Measurements from ENCODE around the gene CAVIN4. TPM values are rescaled to one million over a fixed set of nuclear protein-coding genes. Genes with fewer than 3 reads are reported as not detected.

CAVIN4 gene
- total RNA-seq, 6 experiments from 2014 or later = 0.12 to 0.19 (median 0.14) TPM; not detected in 2

GRCh38 chr9:100583014-100583802, 5.3 kb downstream of the CAVIN4 start:
- WGBS (ENCODE audit: insufficient coverage, low coverage, low lambda C conversion rate, missing lambda C conversion rate) = 86% methylated on average over 4 of the region's 5 CpGs
- intact Hi-C loops (cut with DNase I) = no loop called here

DNA sequence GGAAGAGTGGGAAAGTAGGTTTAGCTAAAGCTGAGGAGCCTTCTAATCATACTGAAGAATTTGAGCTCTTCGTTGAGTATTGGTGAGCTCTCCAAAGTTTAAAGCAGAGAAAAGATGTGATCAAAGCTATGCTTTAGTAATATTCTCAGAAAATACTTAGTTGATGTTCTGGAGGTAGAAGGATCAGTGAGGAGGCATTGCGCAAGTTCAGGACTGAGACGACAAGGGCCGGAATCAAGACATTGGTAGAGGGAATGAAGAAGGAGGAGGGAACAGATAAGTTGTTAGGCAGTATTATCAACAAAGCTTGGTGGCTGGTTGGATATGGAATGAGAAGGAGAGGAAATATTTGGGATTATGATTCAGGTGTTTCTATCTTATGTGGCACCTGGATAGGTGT, 7.1 kb downstream of the CAVIN4 start:
- ATAC-seq = no peak

More at GRCh38 chr9:100583014-100583802, 5.3 kb downstream of the CAVIN4 start:
- ATAC-seq (no peak), DNase-seq (no peak)
- H3K4me1 ChIP-seq = no peaks in the 10 kb centered on the region
- H3K9me3 ChIP-seq = no peaks in the 10 kb centered on the region
- no peak overlapping the region for H3K27ac ChIP-seq
- TF ChIP-seq POLR2A (IDR thresholded peaks at IDR 0.05) = no peak
- TF ChIP-seq, protein P1, sequence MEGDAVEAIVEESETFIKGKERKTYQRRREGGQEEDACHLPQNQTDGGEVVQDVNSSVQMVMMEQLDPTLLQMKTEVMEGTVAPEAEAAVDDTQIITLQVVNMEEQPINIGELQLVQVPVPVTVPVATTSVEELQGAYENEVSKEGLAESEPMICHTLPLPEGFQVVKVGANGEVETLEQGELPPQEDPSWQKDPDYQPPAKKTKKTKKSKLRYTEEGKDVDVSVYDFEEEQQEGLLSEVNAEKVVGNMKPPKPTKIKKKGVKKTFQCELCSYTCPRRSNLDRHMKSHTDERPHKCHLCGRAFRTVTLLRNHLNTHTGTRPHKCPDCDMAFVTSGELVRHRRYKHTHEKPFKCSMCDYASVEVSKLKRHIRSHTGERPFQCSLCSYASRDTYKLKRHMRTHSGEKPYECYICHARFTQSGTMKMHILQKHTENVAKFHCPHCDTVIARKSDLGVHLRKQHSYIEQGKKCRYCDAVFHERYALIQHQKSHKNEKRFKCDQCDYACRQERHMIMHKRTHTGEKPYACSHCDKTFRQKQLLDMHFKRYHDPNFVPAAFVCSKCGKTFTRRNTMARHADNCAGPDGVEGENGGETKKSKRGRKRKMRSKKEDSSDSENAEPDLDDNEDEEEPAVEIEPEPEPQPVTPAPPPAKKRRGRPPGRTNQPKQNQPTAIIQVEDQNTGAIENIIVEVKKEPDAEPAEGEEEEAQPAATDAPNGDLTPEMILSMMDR (IDR thresholded peaks at IDR 0.05) = no peak
- no peaks in the 10 kb centered on the region for H3K27me3 ChIP-seq
- no peaks in the 10 kb centered on the region for H3K36me3 ChIP-seq
- no peak overlapping the region for H3K4me3 ChIP-seq

DNA sequence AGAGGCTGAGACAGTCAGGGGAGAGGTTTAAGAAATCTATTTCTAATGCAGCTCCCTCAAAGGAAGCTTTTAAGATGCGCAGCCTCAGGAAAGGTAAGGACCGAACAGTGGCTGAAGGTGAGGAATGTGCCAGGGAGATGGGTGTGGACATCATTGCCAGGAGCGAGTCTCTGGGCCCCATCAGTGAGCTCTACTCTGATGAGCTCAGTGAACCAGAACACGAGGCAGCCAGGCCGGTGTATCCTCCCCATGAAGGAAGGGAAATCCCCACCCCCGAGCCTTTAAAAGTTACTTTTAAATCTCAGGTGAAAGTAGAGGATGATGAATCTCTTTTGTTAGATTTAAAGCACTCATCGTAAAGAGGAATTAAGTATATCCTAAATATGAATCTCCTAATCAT, 8.2 kb downstream of the CAVIN4 start:
- H3K27ac ChIP-seq = no peak overlapping the region
- H3K27me3 ChIP-seq = no peaks in the 10 kb centered on the region
- 90% methylated on average over 7 of the region's 7 CpGs for WGBS (ENCODE audit: insufficient coverage, low coverage, low lambda C conversion rate, missing lambda C conversion rate)
- no peaks in the 10 kb centered on the region for H3K4me1 ChIP-seq
- no peaks in the 10 kb centered on the region for H3K36me3 ChIP-seq
- no peak for ATAC-seq
- intact Hi-C loops (cut with DNase I) = no loop called here
- TF ChIP-seq, protein P1 (IDR thresholded peaks at IDR 0.05) = no peak
- no peak for TF ChIP-seq POLR2A (IDR thresholded peaks at IDR 0.05)
- DNase-seq = no peak
- no peak overlapping the region for H3K4me3 ChIP-seq
- no peaks in the 10 kb centered on the region for H3K9me3 ChIP-seq

More for the DNA sequence above, 7.1 kb downstream of the CAVIN4 start:
- no peak for DNase-seq
- no peak overlapping the region for H3K4me3 ChIP-seq
- H3K27me3 ChIP-seq = no peaks in the 10 kb centered on the region
- no peaks in the 10 kb centered on the region for H3K36me3 ChIP-seq
- TF ChIP-seq, protein P1 (IDR thresholded peaks at IDR 0.05) = no peak
- no peak for TF ChIP-seq POLR2A (IDR thresholded peaks at IDR 0.05)
- intact Hi-C loops (cut with DNase I) = no loop called here
- no peaks in the 10 kb centered on the region for H3K4me1 ChIP-seq
- H3K9me3 ChIP-seq = no peaks in the 10 kb centered on the region
- H3K27ac ChIP-seq = no peak overlapping the region
- WGBS (ENCODE audit: insufficient coverage, low coverage, low lambda C conversion rate, missing lambda C conversion rate) = 98% methylated on average over 4 of the region's 4 CpGs

DNA sequence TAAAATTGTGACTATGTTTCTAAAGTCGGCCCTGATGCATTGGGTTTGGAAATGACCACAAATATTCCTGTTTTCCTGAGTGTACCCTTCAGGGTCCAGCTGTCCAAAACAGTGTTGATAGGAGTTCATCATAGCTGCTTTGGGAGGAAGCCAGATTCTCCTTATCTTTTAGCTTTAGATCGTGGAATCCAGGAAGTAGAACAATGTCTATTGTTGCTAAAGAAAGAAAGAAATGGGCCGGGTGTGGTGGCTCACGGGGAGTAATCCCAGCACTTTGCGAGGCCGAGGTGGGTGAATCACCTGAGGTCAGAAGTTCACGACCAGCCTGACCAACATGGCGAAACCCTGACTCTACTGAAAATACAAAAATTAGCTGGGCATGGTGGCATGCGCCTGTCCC, 9.5 kb downstream of the CAVIN4 start:
- no peak overlapping the region for H3K27ac ChIP-seq
- H3K4me3 ChIP-seq = no peak overlapping the region
- 72% methylated on average over 9 of the region's 9 CpGs for WGBS (ENCODE audit: insufficient coverage, low coverage, low lambda C conversion rate, missing lambda C conversion rate)
- no peak for ATAC-seq
- DNase-seq = no peak
- no peaks in the 10 kb centered on the region for H3K9me3 ChIP-seq
- H3K36me3 ChIP-seq = no peaks in the 10 kb centered on the region
- no peak for TF ChIP-seq POLR2A (IDR thresholded peaks at IDR 0.05)
- TF ChIP-seq, protein P1 (IDR thresholded peaks at IDR 0.05) = no peak
- no peaks in the 10 kb centered on the region for H3K27me3 ChIP-seq
- intact Hi-C loops (cut with DNase I) = no loop called here
- no peaks in the 10 kb centered on the region for H3K4me1 ChIP-seq

All from right lobe of liver (tissue), 6 donors.